Left lung (tissue), 10 donors: ENCODE data around the gene SPINT2. TPM values are rescaled to one million over a fixed set of nuclear protein-coding genes. Genes with fewer than 3 reads are reported as not detected.

ENCODE experiments used
- ATAC-seq: fragments of 200-7000 bp; cut with Tn5 transposase; one replicate; pipeline ENCODE4 v1.9.1; 2020; ENCODE audit warnings: moderate library complexity
- DNase-seq, 4 donors: peaks; one replicate each; pipeline ENCODE4 v3.0.0-alpha.2; 2013 to 2020
- H3K27ac ChIP-seq, 2 donors: fragments of 200-600 bp; sonication (generic) in 1 of 2; one replicate each; pipeline versions ENCODE4 v1.5.0 to v1.8.0; 2020 to 2021
- H3K27me3 ChIP-seq, 2 donors: fragments of 200-600 bp; sonication (generic) in 1 of 2; one replicate each; pipeline versions ENCODE4 v1.5.0 to v1.8.0; 2020 to 2021
- H3K36me3 ChIP-seq, 2 donors: fragments of 200-600 bp; sonication (generic) in 1 of 2; one replicate each; pipeline versions ENCODE4 v1.5.0 to v1.8.0; 2020 to 2021
- H3K4me1 ChIP-seq, 2 donors: fragments of 200-600 bp; one replicate each; pipeline ENCODE4 v1.8.0; 2021
- H3K4me3 ChIP-seq, 2 donors: fragments of 200-600 bp; sonication (generic) in 1 of 2; one replicate each; pipeline versions ENCODE4 v1.5.0 to v1.8.0; 2020 to 2021; ENCODE audit warnings: mild to moderate bottlenecking in 1 of 2
- H3K9me3 ChIP-seq, 2 donors: fragments of 200-600 bp; sonication (generic) in 1 of 2; one replicate each; pipeline versions ENCODE4 v1.5.0 to v1.8.0; 2020 to 2021
- CTCF ChIP-seq, 2 donors: fragments of 200-600 bp; sonication (generic) in 1 of 2; IDR thresholded peaks; one replicate each; pipeline versions ENCODE4 v1.5.0 to v1.8.0; 2021; ENCODE audit warnings: antibody characterized with exemption in 2 of 2
- intact Hi-C, 2 donors: fragments of 100-400 bp; cut with DNase I; formaldehyde crosslinking; loops; one replicate each; pipeline versions ENCODE4 v1.11.2 to v1.14.2; 2022
- polyA plus RNA-seq, 6 donors: library from polyadenylated mRNA; unstranded; fragments of 120-200 nt; gene quantifications; one replicate each; pipeline ENCODE4 v1.2.1, GENCODE V29; 2013; ENCODE audit not compliant: insufficient read length in 6 of 6
- total RNA-seq, 2 donors: library from RNA; stranded (reverse); fragmentation: NEBNext Ultra II Directional; extraction: Animal tissue kit (Norgen Biotek cat#: 25700); gene quantifications; one replicate each; pipeline ENCODE4 v1.2.1, GENCODE V29; 2021
- donor health status: DM: no; HTN: yes; CAD: no.
- donor health status: DM: no; HTN: no; CAD: no.

SPINT2 gene
- total and polyA plus RNA-seq, 8 donors = 206 to 317 (median 218) TPM

GRCh38 chr19:38319421-38320258 lies 55.3 kb downstream of the SPINT2 start, which contains the start of gene KCNK6:
TSS of gene KCNK6 (plus strand) at chr19:38319845. CDS start at chr19:38319951, 106 bp downstream.
- DNase-seq (peak in 3 of 4 donors; percentile 46 to 90 (median 79)), ATAC-seq (peak; percentile 15)
- intact Hi-C loops = no loop called here
- Histone ChIP-seq H3K4me3 (peak within 1 kb of the TSS; percentile 67 to 73), H3K9me3 (no peaks in the 10 kb centered on the region), H3K36me3 (peaks cover 0 to 1% of the 10 kb centered on the region in 2 donors), H3K27ac (peak within 1 kb of the TSS; percentile 50 to 83), H3K4me1 (peaks cover 27 to 65% of the 10 kb centered on the region in 2 donors), H3K27me3 (no peaks in the 10 kb centered on the region)
- peak in 1 of 2 donors; percentile 15 for TF ChIP-seq CTCF (IDR thresholded peaks at IDR 0.05)

GRCh38 chr19:38320969-38321339 lies 56.6 kb downstream of the SPINT2 start:
- H3K27ac ChIP-seq = peak overlapping the region in 1 of 2 donors; percentile 50
- intact Hi-C loops = no loop called here
- no peak for DNase-seq
- TF ChIP-seq CTCF (IDR thresholded peaks at IDR 0.05) = no peak
- peaks cover 27 to 55% of the 10 kb centered on the region in 2 donors for H3K4me1 ChIP-seq
- no peaks in the 10 kb centered on the region for H3K27me3 ChIP-seq
- H3K36me3 ChIP-seq = peaks cover 0 to 15% of the 10 kb centered on the region in 2 donors
- no peaks in the 10 kb centered on the region for H3K9me3 ChIP-seq
- no peak for ATAC-seq
- peak overlapping the region in 1 of 2 donors; percentile 67 for H3K4me3 ChIP-seq

- H3K9me3 ChIP-seq = no peaks in the 10 kb centered on the region
- peak overlapping the region in 1 of 2 donors; percentile 8 for H3K27ac ChIP-seq
- intact Hi-C loops = no loop called here
- peak in 2 of 4 donors; percentile 56 to 70 for DNase-seq
- peaks cover 0 to 22% of the 10 kb centered on the region in 2 donors for H3K36me3 ChIP-seq
- peak; percentile 16 for ATAC-seq
- H3K27me3 ChIP-seq = no peaks in the 10 kb centered on the region
- TF ChIP-seq CTCF (IDR thresholded peaks at IDR 0.05) = no peak
- peaks cover 27 to 48% of the 10 kb centered on the region in 2 donors for H3K4me1 ChIP-seq
- peak overlapping the region in 1 of 2 donors; percentile 67 for H3K4me3 ChIP-seq
Measured at GRCh38 chr19:38321646-38322196, 57.3 kb downstream of the SPINT2 start.

- peaks cover 0 to 38% of the 10 kb centered on the region in 2 donors for H3K36me3 ChIP-seq
- ATAC-seq (no peak), DNase-seq (no peak)
- no peak overlapping the region for H3K4me3 ChIP-seq
- intact Hi-C loops = no loop called here
- H3K9me3 ChIP-seq = no peaks in the 10 kb centered on the region
- TF ChIP-seq CTCF (IDR thresholded peaks at IDR 0.05) = no peak
- peaks cover 27 to 33% of the 10 kb centered on the region in 2 donors for H3K4me1 ChIP-seq
- H3K27ac ChIP-seq = peak overlapping the region in 1 of 2 donors; percentile 23
- H3K27me3 ChIP-seq = no peaks in the 10 kb centered on the region
Measured at GRCh38 chr19:38323291-38323690, 58.9 kb downstream of the SPINT2 start.

- intact Hi-C loops = no loop called here
- no peak for TF ChIP-seq CTCF (IDR thresholded peaks at IDR 0.05)
- DNase-seq (no peak), ATAC-seq (no peak)
- H3K9me3 ChIP-seq = no peaks in the 10 kb centered on the region
- H3K27me3 ChIP-seq = no peaks in the 10 kb centered on the region
- H3K4me3 ChIP-seq = no peak overlapping the region
- no peak overlapping the region for H3K27ac ChIP-seq
- peaks cover 0 to 42% of the 10 kb centered on the region in 2 donors for H3K36me3 ChIP-seq
- H3K4me1 ChIP-seq = peaks cover 18 to 26% of the 10 kb centered on the region in 2 donors
Measured at GRCh38 chr19:38324431-38324830, 60.1 kb downstream of the SPINT2 start.
